PC-3 (cell line): Measurements from ENCODE around the gene ABCA3. TPM values are rescaled to one million over a fixed set of nuclear protein-coding genes. Genes with fewer than 3 reads are reported as not detected.
"Not testable (repeated sequence)": the region's sequence is repeated elsewhere in the genome, so short reads cannot be mapped to it uniquely, and the experiment has no call there.

Experiments
- ATAC-seq: fragments of 200-7000 bp; cut with Tn5 transposase; 2 replicates; pipeline ENCODE4 v1.9.1; 2020; ENCODE audit warnings: mild to moderate bottlenecking, moderate library complexity
- BruUV-seq: library from RNA; stranded (reverse); fragments of 400-500 nt; replicated peaks from 2 replicates; lab custom pipeline; 2021; lab: Mats Ljungman, UMichigan
- CTCF ChIA-PET: fragments of 300-600 bp; sonication (Branson Sonifier 250); formaldehyde crosslinking; loops from one replicate; lab custom pipeline; 2022; ENCODE audit warnings: antibody characterized with exemption; lab: Charles Lee
- POLR2A ChIA-PET: fragments of 300-600 bp; sonication (Branson Sonifier 250); formaldehyde crosslinking; loops from one replicate; lab custom pipeline; 2022; ENCODE audit warnings: antibody characterized with exemption; ENCODE audit not compliant: unreplicated experiment; lab: Charles Lee
- DNase-seq: peaks from one replicate; pipeline ENCODE4 v3.0.0-alpha.2; 2015
- H2AFZ ChIP-seq: fragments of 300-600 bp; sonication (generic); 2 replicates; pipeline ENCODE4 v1.6.0; 2016; ENCODE audit warnings: antibody characterized with exemption, low read length
- H3F3A ChIP-seq: fragments of 300-600 bp; sonication (generic); one replicate; pipeline ENCODE4 v1.6.0; 2017; ENCODE audit warnings: antibody characterized with exemption, low read length, control low read depth, mild to moderate bottlenecking; ENCODE audit not compliant: unreplicated experiment
- H3K27ac ChIP-seq: fragments of 300-600 bp; sonication (generic); 2 replicates; pipeline ENCODE4 v1.5.1; 2016; ENCODE audit warnings: mild to moderate bottlenecking, low read length
- H3K27me3 ChIP-seq: fragments of 300-600 bp; sonication (generic); 2 replicates; pipeline ENCODE4 v1.6.1; 2016; ENCODE audit warnings: low read length, mixed read lengths
- H3K36me3 ChIP-seq: fragments of 300-600 bp; sonication (generic); 2 replicates; pipeline ENCODE4 v1.6.1; 2016; ENCODE audit warnings: low read depth, mixed run types, low read length, mixed read lengths
- H3K4me1 ChIP-seq: fragments of 300-600 bp; sonication (generic); 2 replicates; pipeline ENCODE4 v1.5.1; 2016; ENCODE audit warnings: low read length; ENCODE audit not compliant: insufficient read depth
- H3K4me2 ChIP-seq: fragments of 300-600 bp; sonication (generic); 2 replicates; pipeline ENCODE4 v1.6.0; 2016; ENCODE audit warnings: low read length
- H3K4me3 ChIP-seq: fragments of 300-600 bp; sonication (generic); 2 replicates; pipeline ENCODE4 v1.5.1; 2016; ENCODE audit warnings: mild to moderate bottlenecking, low read length, mixed read lengths
- H3K79me2 ChIP-seq: fragments of 300-600 bp; sonication (generic); 2 replicates; pipeline ENCODE4 v1.6.1; 2017; ENCODE audit warnings: low read length, mixed read lengths
- H3K9ac ChIP-seq: fragments of 300-600 bp; sonication (generic); 2 replicates; pipeline ENCODE4 v1.6.0; 2016; ENCODE audit warnings: mild to moderate bottlenecking, low read length
- H3K9me2 ChIP-seq: fragments of 300-600 bp; sonication (generic); replicated peaks from 2 replicates; pipeline ENCODE4 v1.6.1; 2016; ENCODE audit warnings: mixed run types, low read length, mixed read lengths
- H3K9me3 ChIP-seq: fragments of 300-600 bp; sonication (generic); 2 replicates; pipeline ENCODE4 v1.6.1; 2016; ENCODE audit warnings: low read length, mixed read lengths
- H4K20me1 ChIP-seq: fragments of 300-600 bp; sonication (generic); 2 replicates; pipeline ENCODE4 v1.6.1; 2016; ENCODE audit warnings: low read length, mixed read lengths
- CTCF ChIP-seq: fragments of 300-600 bp; sonication (generic); conservative IDR thresholded peaks from 2 replicates; pipeline ENCODE4 v1.5.1; 2017; ENCODE audit warnings: antibody characterized with exemption, low read depth, mild to moderate bottlenecking, low read length
- EZH2 ChIP-seq: fragments of 300-600 bp; sonication (generic); IDR thresholded peaks from one replicate; pipeline ENCODE4 v1.6.1; 2017; ENCODE audit warnings: antibody characterized with exemption, mild to moderate bottlenecking, low read length; ENCODE audit not compliant: unreplicated experiment
- EZH2phosphoT487 ChIP-seq: fragments of 300-600 bp; sonication (generic); IDR thresholded peaks from 2 replicates; pipeline ENCODE4 v1.6.1; 2018; ENCODE audit warnings: mild to moderate bottlenecking, antibody characterized with exemption, low read length, borderline replicate concordance
- intact Hi-C: fragments of 100-400 bp; cut with micrococcal nuclease; formaldehyde crosslinking; loops from 2 replicates; pipeline ENCODE4 v1.9.0; 2023
- total RNA-seq: library from RNA; depleted of rRNA; stranded (reverse); fragments of >200 nt; gene quantifications from 2 replicates; pipeline ENCODE4 v1.2.3, GENCODE V29; 2014

ABCA3 gene
- total RNA-seq, 1 experiment from 2014 or later, result 11.0 TPM

- Histone ChIP-seq H3K4me3 (no peak overlapping the region), H3K27me3 (no peaks in the 10 kb centered on the region), H2AFZ (no peak overlapping the region), H3K9me2 (no peaks in the 10 kb centered on the region), H3K27ac (no peak overlapping the region), H4K20me1 (no peaks in the 10 kb centered on the region), H3K9me3 (no peaks in the 10 kb centered on the region), H3K36me3 (peaks cover 7% of the 10 kb centered on the region; the same call in 1 of the 2 replicates), H3K4me1 (peaks cover 7% of the 10 kb centered on the region; the same call in 1 of the 2 replicates), H3K4me2 (no peak overlapping the region), H3F3A (no peaks in the 10 kb centered on the region), H3K79me2 (no peaks in the 10 kb centered on the region), H3K9ac (no peak overlapping the region)
- DNase-seq (no peak), ATAC-seq (no peak)
- intact Hi-C loops, result no loop called here
- BruUV-seq, result no TSS peak
- CTCF ChIA-PET, result no interaction called here
- TF ChIP-seq CTCF (no peak), EZH2phosphoT487 (no peak), EZH2 (no peak)
- POLR2A ChIA-PET, result no interaction called here
Observed at GRCh38 chr16:2242598-2242997, 97.9 kb downstream of the ABCA3 start.

GRCh38 chr16:2240331-2240730 lies 100.2 kb downstream of the ABCA3 start:
- CTCF ChIA-PET, H4K20me1 ChIP-seq, H3K36me3 ChIP-seq, H3F3A ChIP-seq, H3K79me2 ChIP-seq, ATAC-seq, H3K4me2 ChIP-seq, DNase-seq, POLR2A ChIA-PET, H3K27ac ChIP-seq, H3K9ac ChIP-seq, H3K4me1 ChIP-seq, H3K9me3 ChIP-seq, BruUV-seq, H3K9me2 ChIP-seq, H3K27me3 ChIP-seq, H2AFZ ChIP-seq, H3K4me3 ChIP-seq, intact Hi-C loops: not testable (repeated sequence)

GRCh38 chr16:2238838-2239675 lies 101.5 kb downstream of the ABCA3 start:
- CTCF ChIA-PET, result interaction anchor here (0.9 kb wide), 1 partner anchor 44 kb away, joined by 3 read pairs; no protein-coding TSS in a partner anchor
- DNase-seq (no peak), ATAC-seq (peak; percentile 27; the same call in 1 of the 2 replicates)
- TF ChIP-seq EZH2 (no peak), EZH2phosphoT487 (no peak), CTCF (no peak)
- POLR2A ChIA-PET, result no interaction called here
- no peaks in the 10 kb centered on the region for H3K79me2 ChIP-seq
- no peak overlapping the region for H3K9ac ChIP-seq
- H4K20me1 ChIP-seq, result no peaks in the 10 kb centered on the region
- H3K36me3 ChIP-seq, result no peaks in the 10 kb centered on the region
- H3K4me3 ChIP-seq, result no peak overlapping the region
- H2AFZ ChIP-seq, result no peak overlapping the region
- intact Hi-C loops, result no loop called here
- no peak overlapping the region for H3K27ac ChIP-seq
- H3F3A ChIP-seq, result no peaks in the 10 kb centered on the region
- H3K27me3 ChIP-seq, result no peaks in the 10 kb centered on the region
- BruUV-seq, result no TSS peak
- H3K9me3 ChIP-seq, result no peaks in the 10 kb centered on the region
- no peaks in the 10 kb centered on the region for H3K4me1 ChIP-seq
- H3K9me2 ChIP-seq, result no peaks in the 10 kb centered on the region
- H3K4me2 ChIP-seq, result no peak overlapping the region
